ENCODE measurements around the gene SGO2. TPM values are rescaled to one million over a fixed set of nuclear protein-coding genes. Genes with fewer than 3 reads are reported as not detected.

SGO2 gene
- total and polyA plus RNA-seq, 2 donors from 2014 or later, result 0.69 to 1.7 TPM

DNA sequence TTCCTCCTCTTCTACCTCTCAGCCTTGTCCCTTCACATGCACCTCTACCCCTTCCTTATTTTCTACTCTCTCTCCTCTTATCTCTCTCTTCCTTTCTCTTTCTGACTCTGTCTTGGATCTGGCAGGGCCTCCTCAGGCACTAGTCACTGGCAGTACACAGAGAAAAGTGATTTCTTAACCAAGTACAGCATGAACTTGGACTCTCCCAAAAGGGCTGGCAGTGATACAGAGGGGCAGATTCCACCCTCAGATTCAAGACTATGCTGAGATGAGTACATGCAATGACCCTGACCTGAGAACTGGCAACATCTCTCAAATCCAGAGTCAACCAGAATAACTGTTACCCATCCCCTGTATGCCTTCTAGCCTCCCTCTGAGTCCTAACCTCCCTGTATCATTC lies 64.1 kb downstream of the SGO2 start:
- Histone ChIP-seq H3K4me1 (ENCODE audit: control insufficient read depth in 2 of 3, insufficient read depth in 2 of 3, low read depth in 1 of 3, low read length in 3 of 3) (peaks cover 0 to 7% (median 0%) of the 10 kb centered on the region in 3 donors), H3K4me3 (ENCODE audit: low read length in 3 of 3) (no peak overlapping the region), H3K9ac (ENCODE audit: low read length in 3 of 3) (no peak overlapping the region), H3K27ac (ENCODE audit: low read depth in 2 of 2, low read length in 2 of 2) (peak overlapping the region in 1 of 2 donors; percentile 30), H3K9me3 (ENCODE audit: control insufficient read depth in 2 of 3, insufficient read depth in 1 of 3, low read length in 3 of 3) (no peaks in the 10 kb centered on the region), H3K27me3 (ENCODE audit: control insufficient read depth, insufficient read depth, low read length) (no peaks in the 10 kb centered on the region), H3K36me3 (ENCODE audit: control insufficient read depth in 2 of 3, insufficient read depth in 3 of 3, low read length in 3 of 3) (no peaks in the 10 kb centered on the region)
- DNase-seq (no peak), FAIRE-seq (no peak)
- no peak for TF ChIP-seq CTCF (IDR thresholded peaks at IDR 0.05; ENCODE audit: borderline replicate concordance, extremely low read depth, insufficient read depth)
- intact Hi-C loops (cut with DNase I), result no loop called here

- intact Hi-C loops (cut with DNase I), result no loop called here
- no peak for DNase-seq
- no peaks in the 10 kb centered on the region for H3K9me3 ChIP-seq (ENCODE audit: control insufficient read depth in 2 of 3, insufficient read depth in 1 of 3, low read length in 3 of 3)
- H3K27me3 ChIP-seq (ENCODE audit: control insufficient read depth, insufficient read depth, low read length), result no peaks in the 10 kb centered on the region
- H3K9ac ChIP-seq (ENCODE audit: low read length in 3 of 3), result no peak overlapping the region
- TF ChIP-seq CTCF (IDR thresholded peaks at IDR 0.05; ENCODE audit: borderline replicate concordance, extremely low read depth, insufficient read depth), result no peak
- peak overlapping the region; percentile 28 to 74 for H3K27ac ChIP-seq (ENCODE audit: low read depth in 2 of 2, low read length in 2 of 2)
- peaks cover 0 to 5% (median 0%) of the 10 kb centered on the region in 3 donors for H3K36me3 ChIP-seq (ENCODE audit: control insufficient read depth in 2 of 3, insufficient read depth in 3 of 3, low read length in 3 of 3)
- peaks cover 0 to 7% (median 0%) of the 10 kb centered on the region in 3 donors for H3K4me1 ChIP-seq (ENCODE audit: control insufficient read depth in 2 of 3, insufficient read depth in 2 of 3, low read depth in 1 of 3, low read length in 3 of 3)
- no peak for FAIRE-seq
- no peak overlapping the region for H3K4me3 ChIP-seq (ENCODE audit: low read length in 3 of 3)
Observed at GRCh38 chr2:200591308-200591707, 65.3 kb downstream of the SGO2 start.

GRCh38 chr2:200592406-200593075 lies 66.5 kb downstream of the SGO2 start:
- Histone ChIP-seq H3K4me3 (ENCODE audit: low read length in 3 of 3) (no peak overlapping the region), H3K27ac (ENCODE audit: low read depth in 2 of 2, low read length in 2 of 2) (no peak overlapping the region), H3K9me3 (ENCODE audit: control insufficient read depth in 2 of 3, insufficient read depth in 1 of 3, low read length in 3 of 3) (no peaks in the 10 kb centered on the region), H3K4me1 (ENCODE audit: control insufficient read depth in 2 of 3, insufficient read depth in 2 of 3, low read depth in 1 of 3, low read length in 3 of 3) (peaks cover 0 to 7% (median 0%) of the 10 kb centered on the region in 3 donors), H3K36me3 (ENCODE audit: control insufficient read depth in 2 of 3, insufficient read depth in 3 of 3, low read length in 3 of 3) (peaks cover 0 to 5% (median 0%) of the 10 kb centered on the region in 3 donors), H3K9ac (ENCODE audit: low read length in 3 of 3) (no peak overlapping the region), H3K27me3 (ENCODE audit: control insufficient read depth, insufficient read depth, low read length) (no peaks in the 10 kb centered on the region)
- no peak for TF ChIP-seq CTCF (IDR thresholded peaks at IDR 0.05; ENCODE audit: borderline replicate concordance, extremely low read depth, insufficient read depth)
- DNase-seq (peak in 3 of 5 donors; percentile 24 to 71 (median 62)), FAIRE-seq (no peak)
- intact Hi-C loops (cut with DNase I), result no loop called here

Measured in kidney (tissue), 14 donors.